HepG2 (cell line): Measurements from ENCODE around the gene LGALS4.

Source experiments
- CTCF ChIP-seq: sonication (generic); formaldehyde crosslinking; IDR thresholded peaks from 2 replicates; pipeline ENCODE4 v1.5.0; 2020; ENCODE audit warnings: mild to moderate bottlenecking, missing genetic modification reagents, moderate library complexity
- DBP ChIP-seq: sonication (generic); formaldehyde crosslinking; IDR thresholded peaks from 2 replicates; pipeline ENCODE4 v1.4.0; 2020; ENCODE audit warnings: missing genetic modification reagents; ENCODE audit errors: not compliant biosample characterization
- FOXP1 ChIP-seq, 2 experiments: fragments of 450-650 bp in 1 of 2; IDR thresholded peaks; 2 replicates each; pipeline ENCODE4 v1.6.1; 2017 to 2018; ENCODE audit warnings: antibody characterized with exemption in 1 of 2
- JARID2 ChIP-seq: sonication (generic); formaldehyde crosslinking; IDR thresholded peaks from 2 replicates; pipeline ENCODE4 v1.8.1; 2023; ENCODE audit warnings: missing genetic modification reagents, inconsistent platforms; ENCODE audit not compliant: insufficient replicate concordance
- RFX1 ChIP-seq: fragments of 450-650 bp; IDR thresholded peaks from 2 replicates; pipeline ENCODE4 v1.6.1; 2017
- ZIK1 ChIP-seq: sonication (generic); formaldehyde crosslinking; IDR thresholded peaks from 2 replicates; pipeline ENCODE4 v1.5.0; 2020; ENCODE audit warnings: mild to moderate bottlenecking, low read depth, missing genetic modification reagents, borderline replicate concordance

GRCh38 chr19:38841180-38841766, 28.5 kb upstream of the LGALS4 start:
- TF ChIP-seq RFX1 (no peak), DBP (CRISPR knock-in tag) (no peak), ZIK1 (CRISPR knock-in tag) (no peak), CTCF (CRISPR knock-in tag) (no peak), FOXP1 (IDR thresholded peaks at IDR 0.05) (no peak), FOXP1 (CRISPR knock-in tag; IDR thresholded peaks at IDR 0.05) (no peak), JARID2 (CRISPR knock-in tag) (no peak)
